ENCODE measurements around the gene SH3GL2.

The SH3GL2 gene

GRCh38 chr9:17813798-17814197 is 234.9 kb downstream of the SH3GL2 start:
- no peak for DNase-seq (ENCODE audit: low spot score)

GRCh38 chr9:17816431-17817027 is 237.7 kb downstream of the SH3GL2 start:
- no peak for DNase-seq (ENCODE audit: low spot score)

- no peak for DNase-seq (ENCODE audit: low spot score)
Measured at GRCh38 chr9:17824191-17824590, 245.3 kb downstream of the SH3GL2 start.

GRCh38 chr9:17824616-17825264 is 245.9 kb downstream of the SH3GL2 start:
- no peak for DNase-seq (ENCODE audit: low spot score)

GRCh38 chr9:17825265-17825659 is 246.4 kb downstream of the SH3GL2 start:
- no peak for DNase-seq (ENCODE audit: low spot score)

GRCh38 chr9:17829064-17829463 is 250.2 kb downstream of the SH3GL2 start:
- no peak for DNase-seq (ENCODE audit: low spot score)

GRCh38 chr9:17829812-17830385 is 251.0 kb downstream of the SH3GL2 start:
- no peak for DNase-seq (ENCODE audit: low spot score)

- DNase-seq (ENCODE audit: low spot score) = no peak
Measured at GRCh38 chr9:17832812-17833211, 253.9 kb downstream of the SH3GL2 start.

GRCh38 chr9:17833846-17834245 is 255.0 kb downstream of the SH3GL2 start:
- DNase-seq (ENCODE audit: low spot score) = no peak

- DNase-seq (ENCODE audit: low spot score) = no peak
Measured at GRCh38 chr9:17837965-17838364, 259.1 kb downstream of the SH3GL2 start.

GRCh38 chr9:17839776-17840175 is 260.9 kb downstream of the SH3GL2 start:
- DNase-seq (ENCODE audit: low spot score) = no peak

GRCh38 chr9:17843236-17843635 is 264.4 kb downstream of the SH3GL2 start:
- no peak for DNase-seq (ENCODE audit: low spot score)

All from ecto neural progenitor cell (in vitro differentiated cells).